AG04450 (cell line): ENCODE measurements around the gene FHL1. TPM values are rescaled to one million over a fixed set of nuclear protein-coding genes. Genes with fewer than 3 reads are reported as not detected.
A peak's percentile ranks its signal among the peaks of the same experiment; 100 is the strongest.

Experiments used
- CTCF ChIA-PET: fragments of 300-600, 350-600 bp; formaldehyde crosslinking; extraction: SDS; loops from one replicate; lab custom pipeline; 2022; ENCODE audit warnings: antibody characterized with exemption, inconsistent platforms; lab: Charles Lee
- POLR2A ChIA-PET: fragments of 350-600 bp; formaldehyde crosslinking; extraction: SDS; loops from one replicate; lab custom pipeline; 2021; ENCODE audit warnings: antibody characterized with exemption, inconsistent platforms; lab: Yijun Ruan, JAX
- DNase-seq: peaks from one replicate; pipeline ENCODE4 v3.0.0-alpha.2; 2011; ENCODE audit warnings: low read depth, low spot score
- H3K27ac ChIP-seq: one replicate; pipeline ENCODE4 v1.5.1; 2012; ENCODE audit warnings: low read depth, low read length, control low read depth
- H3K27me3 ChIP-seq: one replicate; pipeline ENCODE4 v1.6.0; 2012; ENCODE audit warnings: low read length; ENCODE audit not compliant: control insufficient read depth, insufficient read depth
- H3K4me3 ChIP-seq: 2 replicates; pipeline ENCODE4 v1.5.1; 2011; ENCODE audit warnings: mild to moderate bottlenecking, low read depth, low read length, control low read depth
- H3K9me3 ChIP-seq: 2 replicates; pipeline ENCODE4 v1.5.1; 2012; ENCODE audit warnings: low read length; ENCODE audit not compliant: control insufficient read depth, insufficient read depth
- CTCF ChIP-seq: IDR thresholded peaks from 2 replicates; pipeline ENCODE4 v1.5.1; 2011; ENCODE audit warnings: low read depth, low read length, control low read depth, inconsistent platforms
- polyA plus RNA-seq: library from polyadenylated mRNA; depleted of rRNA; stranded (reverse); fragments of >200 nt; gene quantifications from 2 replicates; pipeline ENCODE4 v1.2.3, GENCODE V29; 2011

Gene FHL1
- polyA plus RNA-seq, 1 experiment: 158 TPM

DNA sequence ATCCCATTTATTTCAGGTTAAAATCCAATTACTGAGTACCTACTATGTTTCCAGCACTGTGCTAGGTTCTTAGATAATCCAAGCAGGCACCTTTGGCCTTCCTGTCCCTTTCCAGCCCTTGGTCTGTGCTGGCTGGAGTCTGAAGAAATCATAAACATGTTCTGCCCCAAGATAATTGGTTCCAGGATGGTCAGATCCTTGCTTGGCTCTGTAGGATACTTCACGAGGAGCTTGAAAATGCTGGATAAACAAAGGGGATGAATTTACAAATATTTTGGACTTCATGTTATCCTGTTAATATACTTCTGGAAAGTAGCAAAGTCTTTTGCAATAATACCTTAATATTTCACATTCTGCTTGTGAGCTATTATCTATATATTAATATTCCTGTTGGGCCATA is 35.0 kb upstream of the FHL1 start:
- POLR2A ChIA-PET: no interaction called here
- CTCF ChIA-PET: no interaction called here
- Histone ChIP-seq H3K27ac (no peak overlapping the region), H3K4me3 (no peak overlapping the region), H3K27me3 (no peaks in the 10 kb centered on the region), H3K9me3 (no peaks in the 10 kb centered on the region)
- DNase-seq: no peak
- TF ChIP-seq CTCF: no peak

GRCh38 chrX:136112778-136113177 is 34.6 kb upstream of the FHL1 start:
- no peak overlapping the region for H3K27ac ChIP-seq
- H3K4me3 ChIP-seq: no peak overlapping the region
- no peak for TF ChIP-seq CTCF
- ChIA-PET POLR2A (interaction anchor here (0.6 kb wide), 1 partner anchor 64 kb away, joined by 3 read pairs; no protein-coding TSS in a partner anchor), CTCF (no interaction called here)
- no peaks in the 10 kb centered on the region for H3K27me3 ChIP-seq
- no peak for DNase-seq
- no peaks in the 10 kb centered on the region for H3K9me3 ChIP-seq

DNA sequence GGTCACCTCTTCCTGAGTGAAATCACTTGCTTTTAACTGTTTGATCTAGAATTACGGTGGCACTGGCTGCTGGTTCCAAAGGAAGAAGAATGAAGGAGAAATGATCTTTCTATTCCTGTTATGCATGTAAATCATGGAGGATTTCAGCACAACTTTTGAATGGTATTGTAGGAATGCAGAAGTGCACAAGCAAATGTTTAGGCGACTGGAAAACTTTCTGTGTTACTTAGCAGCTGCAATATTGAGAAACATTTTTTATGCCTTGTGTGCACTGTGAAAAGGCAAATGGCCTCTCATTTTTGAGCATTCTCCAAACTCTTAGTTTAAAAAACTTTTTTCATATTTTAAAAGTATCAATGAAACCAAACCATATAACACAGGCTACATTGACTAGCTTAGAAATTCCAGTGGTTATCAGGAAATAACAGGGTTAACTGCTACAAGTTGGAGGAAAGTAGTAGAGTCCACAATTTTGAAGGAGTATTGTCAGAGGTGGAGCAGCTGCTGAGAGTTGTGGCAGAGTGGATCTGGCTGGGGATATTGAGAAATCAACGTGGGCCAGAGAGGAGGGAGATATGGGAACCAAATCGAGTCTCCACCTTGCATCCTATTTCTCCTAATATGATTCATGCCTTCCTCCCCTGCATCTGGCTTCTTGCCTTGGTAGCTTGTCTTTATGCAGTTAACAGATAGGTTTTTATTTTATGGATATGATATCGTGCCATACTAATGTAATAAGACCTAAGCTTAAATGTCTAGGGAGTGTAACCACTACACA is 32.0 kb upstream of the FHL1 start:
- POLR2A ChIA-PET: no interaction called here
- no peak for DNase-seq
- H3K4me3 ChIP-seq: no peak overlapping the region
- TF ChIP-seq CTCF: no peak
- no peaks in the 10 kb centered on the region for H3K27me3 ChIP-seq
- peak overlapping the region; percentile 11 for H3K27ac ChIP-seq
- H3K9me3 ChIP-seq: no peaks in the 10 kb centered on the region
- CTCF ChIA-PET: interaction anchor here (1.1 to 2.1 kb wide), 3 partner anchors 14 to 87 kb away, joined by 3 to 9 read pairs (median 7); no protein-coding TSS in a partner anchor

GRCh38 chrX:136115904-136116297 is 31.4 kb upstream of the FHL1 start:
- no peak for DNase-seq
- Histone ChIP-seq H3K9me3 (no peaks in the 10 kb centered on the region), H3K27me3 (no peaks in the 10 kb centered on the region), H3K27ac (no peak overlapping the region), H3K4me3 (no peak overlapping the region)
- no peak for TF ChIP-seq CTCF
- ChIA-PET POLR2A (no interaction called here), CTCF (interaction anchor here (1.9 to 2.1 kb wide), 2 partner anchors 47 to 87 kb away, joined by 7 to 9 read pairs; no protein-coding TSS in a partner anchor)

DNA sequence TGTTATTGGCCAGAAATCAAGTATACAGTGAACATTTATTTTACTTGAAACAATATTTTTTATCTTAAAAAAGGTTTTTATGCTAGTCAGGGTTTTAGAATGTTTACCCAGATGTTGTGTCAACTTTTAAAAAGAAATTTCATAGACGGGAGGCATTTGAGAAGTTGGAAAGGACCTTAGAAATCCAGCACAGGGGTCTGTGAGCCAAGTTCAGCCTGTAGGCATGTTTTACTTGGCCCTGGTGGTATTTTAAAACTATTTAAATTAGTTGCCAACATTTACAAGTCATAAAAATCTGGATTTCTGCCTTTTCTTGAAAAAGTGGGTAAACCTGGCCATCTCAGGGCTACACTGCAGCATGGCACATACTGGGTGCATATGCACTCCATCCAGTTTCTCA is 25.5 kb upstream of the FHL1 start:
- CTCF ChIA-PET: no interaction called here
- Histone ChIP-seq H3K27me3 (no peaks in the 10 kb centered on the region), H3K27ac (no peak overlapping the region), H3K9me3 (no peaks in the 10 kb centered on the region), H3K4me3 (no peak overlapping the region)
- no peak for DNase-seq
- no peak for TF ChIP-seq CTCF
- POLR2A ChIA-PET: no interaction called here
